ENCODE measurements around the gene B9D1.

DNA sequence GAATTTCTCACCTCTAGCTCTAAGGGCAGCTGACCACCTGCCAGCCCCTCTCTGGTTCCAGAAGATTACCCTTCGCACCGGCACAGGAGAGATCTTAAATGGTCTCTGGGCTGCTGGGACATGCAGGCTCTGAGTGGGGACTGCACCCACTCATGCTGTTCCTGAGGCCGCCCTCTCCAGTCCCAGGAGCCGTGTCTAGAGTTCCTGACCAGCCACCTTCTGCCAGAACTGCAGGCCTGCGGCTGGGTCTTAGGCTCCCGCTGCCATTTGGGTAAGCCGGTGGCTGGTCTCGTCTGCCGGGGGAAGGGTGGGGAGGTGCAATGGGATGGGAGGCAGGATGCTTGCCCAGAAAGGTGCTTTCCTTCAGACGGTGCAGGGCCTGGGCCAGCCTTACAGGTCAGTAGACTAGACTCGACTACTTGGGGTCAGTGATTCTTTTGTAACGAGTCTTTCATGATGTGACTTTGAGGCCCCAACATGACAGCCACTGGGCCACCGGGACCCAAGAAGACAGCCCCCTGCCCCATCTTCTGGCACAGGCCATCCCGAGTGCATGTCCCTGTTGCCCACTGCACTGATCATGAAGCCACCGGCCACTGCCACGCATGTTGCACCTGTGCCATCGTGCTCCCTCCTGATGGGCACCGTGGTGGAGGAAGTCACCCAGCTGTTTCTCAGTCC, 26.4 kb downstream of the B9D1 start:
- TF ChIP-seq, protein P1, sequence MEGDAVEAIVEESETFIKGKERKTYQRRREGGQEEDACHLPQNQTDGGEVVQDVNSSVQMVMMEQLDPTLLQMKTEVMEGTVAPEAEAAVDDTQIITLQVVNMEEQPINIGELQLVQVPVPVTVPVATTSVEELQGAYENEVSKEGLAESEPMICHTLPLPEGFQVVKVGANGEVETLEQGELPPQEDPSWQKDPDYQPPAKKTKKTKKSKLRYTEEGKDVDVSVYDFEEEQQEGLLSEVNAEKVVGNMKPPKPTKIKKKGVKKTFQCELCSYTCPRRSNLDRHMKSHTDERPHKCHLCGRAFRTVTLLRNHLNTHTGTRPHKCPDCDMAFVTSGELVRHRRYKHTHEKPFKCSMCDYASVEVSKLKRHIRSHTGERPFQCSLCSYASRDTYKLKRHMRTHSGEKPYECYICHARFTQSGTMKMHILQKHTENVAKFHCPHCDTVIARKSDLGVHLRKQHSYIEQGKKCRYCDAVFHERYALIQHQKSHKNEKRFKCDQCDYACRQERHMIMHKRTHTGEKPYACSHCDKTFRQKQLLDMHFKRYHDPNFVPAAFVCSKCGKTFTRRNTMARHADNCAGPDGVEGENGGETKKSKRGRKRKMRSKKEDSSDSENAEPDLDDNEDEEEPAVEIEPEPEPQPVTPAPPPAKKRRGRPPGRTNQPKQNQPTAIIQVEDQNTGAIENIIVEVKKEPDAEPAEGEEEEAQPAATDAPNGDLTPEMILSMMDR (IDR thresholded peaks at IDR 0.05; ENCODE audit: insufficient read depth, low read length, poor library complexity, severe bottlenecking): no peak
- no peak for TF ChIP-seq EZH2phosphoT487 (conservative IDR thresholded peaks at IDR 0.05; ENCODE audit: low read length)

Measured in SU-DHL-6 (cell line).